Ovary (tissue), 3 donors: Measurements from ENCODE around the gene IMMT.

Experiments
- EP300 ChIP-seq: sonication (generic); formaldehyde crosslinking; IDR thresholded peaks from one replicate; pipeline ENCODE4 v1.6.1; 2017; ENCODE audit warnings: antibody characterized with exemption
- POLR2A ChIP-seq: fragments of 450-650 bp; IDR thresholded peaks from one replicate; pipeline ENCODE4 v1.6.1; 2017; ENCODE audit warnings: antibody characterized with exemption, mild to moderate bottlenecking, moderate library complexity
- TF ChIP-seq, protein P1 (sequence below), 3 donors: fragments of 450-650 bp in 2 of 3; fragments of 200-600 bp in 1 of 3; IDR thresholded peaks; one replicate each; pipeline versions ENCODE4 v1.5.1 to v1.8.0; 2016 to 2022; ENCODE audit warnings: antibody characterized with exemption in 3 of 3, mild to moderate bottlenecking in 1 of 3
- donor health status: DM: no; HTN: no; CAD: no.

DNA sequence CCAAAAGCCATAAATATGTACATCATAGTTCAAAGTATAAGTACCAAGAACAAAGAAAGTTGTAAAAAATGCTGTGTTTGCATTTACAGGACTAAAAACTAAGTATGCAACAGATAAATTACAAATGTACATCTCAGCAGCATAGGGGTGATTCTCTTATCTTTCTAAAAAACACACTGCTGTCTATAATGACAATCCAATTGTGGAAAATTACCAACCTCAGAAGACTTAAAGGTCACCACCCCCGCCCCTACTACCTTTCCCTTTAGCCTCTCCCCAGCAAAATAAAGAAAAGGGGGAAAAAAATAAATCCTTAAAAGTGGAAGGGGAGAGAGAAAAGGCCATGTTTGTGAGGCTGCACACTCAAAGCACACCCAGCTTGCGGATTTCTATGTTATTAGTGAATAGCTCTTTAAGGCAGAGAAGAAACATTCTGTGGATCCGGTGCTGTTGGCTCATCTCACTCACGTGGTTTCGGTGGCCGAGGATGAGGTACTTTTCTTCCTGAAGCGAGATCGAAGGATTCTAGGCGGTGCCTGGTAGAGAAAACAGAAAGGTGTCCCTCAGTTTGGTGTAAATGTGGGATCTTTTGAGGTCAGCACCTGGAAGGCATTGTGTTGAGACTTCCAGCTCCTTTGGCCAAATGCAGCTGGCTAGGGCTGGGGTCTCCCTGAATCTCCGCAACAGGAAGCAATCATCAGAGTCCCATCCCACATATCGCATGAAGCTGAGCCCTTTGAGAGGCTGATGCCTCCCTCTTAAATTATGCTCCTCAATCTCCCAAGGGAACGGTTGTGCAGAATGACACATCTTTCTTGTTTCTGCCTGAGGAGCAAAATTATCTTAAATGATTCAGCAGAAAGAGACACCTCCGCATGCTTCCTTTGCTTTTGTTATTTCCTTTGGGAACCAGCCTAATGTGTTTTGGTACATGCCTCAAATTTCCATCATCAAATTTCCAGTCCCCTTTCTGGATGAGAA is 21.6 kb upstream of the IMMT start:
- TF ChIP-seq, protein P1, sequence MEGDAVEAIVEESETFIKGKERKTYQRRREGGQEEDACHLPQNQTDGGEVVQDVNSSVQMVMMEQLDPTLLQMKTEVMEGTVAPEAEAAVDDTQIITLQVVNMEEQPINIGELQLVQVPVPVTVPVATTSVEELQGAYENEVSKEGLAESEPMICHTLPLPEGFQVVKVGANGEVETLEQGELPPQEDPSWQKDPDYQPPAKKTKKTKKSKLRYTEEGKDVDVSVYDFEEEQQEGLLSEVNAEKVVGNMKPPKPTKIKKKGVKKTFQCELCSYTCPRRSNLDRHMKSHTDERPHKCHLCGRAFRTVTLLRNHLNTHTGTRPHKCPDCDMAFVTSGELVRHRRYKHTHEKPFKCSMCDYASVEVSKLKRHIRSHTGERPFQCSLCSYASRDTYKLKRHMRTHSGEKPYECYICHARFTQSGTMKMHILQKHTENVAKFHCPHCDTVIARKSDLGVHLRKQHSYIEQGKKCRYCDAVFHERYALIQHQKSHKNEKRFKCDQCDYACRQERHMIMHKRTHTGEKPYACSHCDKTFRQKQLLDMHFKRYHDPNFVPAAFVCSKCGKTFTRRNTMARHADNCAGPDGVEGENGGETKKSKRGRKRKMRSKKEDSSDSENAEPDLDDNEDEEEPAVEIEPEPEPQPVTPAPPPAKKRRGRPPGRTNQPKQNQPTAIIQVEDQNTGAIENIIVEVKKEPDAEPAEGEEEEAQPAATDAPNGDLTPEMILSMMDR (IDR thresholded peaks at IDR 0.05), result no peak
- no peak for TF ChIP-seq EP300
- TF ChIP-seq POLR2A, result no peak
